Measurements from ENCODE around the gene AIMP2.
"Not testable (repeated sequence)": the region's sequence is repeated elsewhere in the genome, so short reads cannot be mapped to it uniquely, and the experiment has no call there.

AIMP2 gene

DNA sequence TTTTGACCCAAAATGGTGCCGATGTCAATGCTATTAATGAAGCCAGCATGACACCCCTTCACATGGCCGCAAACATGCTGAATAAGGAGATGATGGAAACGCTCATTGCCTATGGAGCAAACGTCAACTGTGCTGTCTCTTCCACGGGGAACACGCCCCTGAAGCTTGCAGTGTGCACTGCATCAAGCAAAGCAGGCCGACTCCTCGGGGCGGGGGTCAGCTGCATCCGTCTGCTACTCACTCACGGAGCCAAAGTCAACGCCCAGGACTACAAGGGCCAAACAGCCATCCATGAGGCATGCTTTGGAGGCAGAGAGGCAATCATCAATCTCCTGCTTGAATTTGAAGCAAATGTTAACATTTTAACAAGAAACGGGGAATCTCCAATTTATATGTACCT lies 26.6 kb downstream of the AIMP2 start:
- Histone ChIP-seq H3K4me1 (ENCODE audit: low read length) (no peaks in the 10 kb centered on the region), H4K20me1 (ENCODE audit: insufficient read depth, low read length) (no peaks in the 10 kb centered on the region), H3K9me3 (ENCODE audit: insufficient read depth, low read length) (no peaks in the 10 kb centered on the region), H3K27ac (ENCODE audit: low read length) (no peak overlapping the region), H3K36me3 (replicated peaks; ENCODE audit: low read depth, low read length) (peaks cover 30% of the 10 kb centered on the region), H3K79me2 (ENCODE audit: low read length) (peaks cover 8% of the 10 kb centered on the region; the same call in 1 of the 2 replicates), H3K27me3 (ENCODE audit: low read depth, low read length) (no peaks in the 10 kb centered on the region), H2AFZ (ENCODE audit: low read depth, low read length) (no peak overlapping the region), H3K9ac (ENCODE audit: low read length) (no peak overlapping the region), H3K4me3 (ENCODE audit: low read length) (no peak overlapping the region), H3K4me2 (ENCODE audit: low read length) (no peak overlapping the region)
- TF ChIP-seq EZH2phosphoT487 (IDR thresholded peaks at IDR 0.05; ENCODE audit: low read depth): no peak
- TF ChIP-seq, protein P1, sequence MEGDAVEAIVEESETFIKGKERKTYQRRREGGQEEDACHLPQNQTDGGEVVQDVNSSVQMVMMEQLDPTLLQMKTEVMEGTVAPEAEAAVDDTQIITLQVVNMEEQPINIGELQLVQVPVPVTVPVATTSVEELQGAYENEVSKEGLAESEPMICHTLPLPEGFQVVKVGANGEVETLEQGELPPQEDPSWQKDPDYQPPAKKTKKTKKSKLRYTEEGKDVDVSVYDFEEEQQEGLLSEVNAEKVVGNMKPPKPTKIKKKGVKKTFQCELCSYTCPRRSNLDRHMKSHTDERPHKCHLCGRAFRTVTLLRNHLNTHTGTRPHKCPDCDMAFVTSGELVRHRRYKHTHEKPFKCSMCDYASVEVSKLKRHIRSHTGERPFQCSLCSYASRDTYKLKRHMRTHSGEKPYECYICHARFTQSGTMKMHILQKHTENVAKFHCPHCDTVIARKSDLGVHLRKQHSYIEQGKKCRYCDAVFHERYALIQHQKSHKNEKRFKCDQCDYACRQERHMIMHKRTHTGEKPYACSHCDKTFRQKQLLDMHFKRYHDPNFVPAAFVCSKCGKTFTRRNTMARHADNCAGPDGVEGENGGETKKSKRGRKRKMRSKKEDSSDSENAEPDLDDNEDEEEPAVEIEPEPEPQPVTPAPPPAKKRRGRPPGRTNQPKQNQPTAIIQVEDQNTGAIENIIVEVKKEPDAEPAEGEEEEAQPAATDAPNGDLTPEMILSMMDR (IDR thresholded peaks at IDR 0.05; ENCODE audit: low read depth, low read length): no peak

DNA sequence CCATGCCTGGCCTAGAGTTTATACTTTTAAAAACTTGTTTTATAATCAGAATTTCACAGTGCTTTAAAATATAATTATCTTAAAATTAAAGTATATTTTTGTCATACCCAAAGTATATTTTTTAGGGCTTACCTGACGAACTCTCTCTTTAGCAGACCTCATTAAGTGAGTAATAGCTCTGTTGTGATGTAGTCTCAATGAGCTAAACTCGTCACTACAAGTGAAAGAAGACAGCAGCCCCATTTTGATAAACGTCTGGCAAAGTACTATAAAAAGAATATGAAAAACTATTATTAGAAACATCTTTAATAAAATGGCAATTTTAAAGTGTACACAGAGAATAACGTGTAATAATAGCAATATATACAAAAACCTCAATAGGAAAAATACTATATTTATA lies 40.7 kb downstream of the AIMP2 start:
- TF ChIP-seq, protein P1 (IDR thresholded peaks at IDR 0.05; ENCODE audit: low read depth, low read length): no peak
- TF ChIP-seq EZH2phosphoT487 (IDR thresholded peaks at IDR 0.05; ENCODE audit: low read depth): no peak
- Histone ChIP-seq H3K27ac (ENCODE audit: low read length) (no peak overlapping the region), H3K79me2 (ENCODE audit: low read length) (0 out of 2 replicates have a peak, but pooled peaks cover 2% of the 10 kb centered on the region), H4K20me1 (ENCODE audit: insufficient read depth, low read length) (no peaks in the 10 kb centered on the region), H3K36me3 (replicated peaks; ENCODE audit: low read depth, low read length) (peaks cover 16% of the 10 kb centered on the region), H2AFZ (ENCODE audit: low read depth, low read length) (no peak overlapping the region), H3K27me3 (ENCODE audit: low read depth, low read length) (no peaks in the 10 kb centered on the region), H3K4me1 (ENCODE audit: low read length) (peaks cover 4% of the 10 kb centered on the region; the same call in 1 of the 2 replicates), H3K9me3 (ENCODE audit: insufficient read depth, low read length) (no peaks in the 10 kb centered on the region), H3K4me3 (ENCODE audit: low read length) (no peak overlapping the region), H3K4me2 (ENCODE audit: low read length) (no peak overlapping the region), H3K9ac (ENCODE audit: low read length) (no peak overlapping the region)

DNA sequence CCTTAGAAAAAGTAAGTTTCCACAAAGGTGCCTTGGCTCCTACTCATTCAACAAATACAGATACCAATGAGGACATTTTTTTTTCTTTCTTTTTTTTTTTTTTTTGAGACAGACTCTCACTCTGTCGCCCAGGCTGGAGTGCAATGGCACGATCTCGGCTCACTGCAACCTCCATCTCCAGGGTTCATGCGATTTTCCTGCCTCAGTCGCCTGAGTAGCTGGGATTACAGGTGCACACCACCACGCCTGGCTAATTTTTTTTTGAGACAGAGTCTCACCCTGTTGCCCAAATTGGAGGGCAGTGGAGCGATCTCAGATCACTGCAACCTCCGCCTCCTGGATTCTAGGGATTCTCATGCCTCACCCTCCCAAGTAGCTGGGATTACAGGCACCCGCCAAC lies 42.1 kb downstream of the AIMP2 start:
- H3K27ac ChIP-seq (ENCODE audit: low read length); H4K20me1 ChIP-seq (ENCODE audit: insufficient read depth, low read length); H3K9me3 ChIP-seq (ENCODE audit: insufficient read depth, low read length); H3K4me2 ChIP-seq (ENCODE audit: low read length); H3K9ac ChIP-seq (ENCODE audit: low read length); H3K27me3 ChIP-seq (ENCODE audit: low read depth, low read length); H3K4me1 ChIP-seq (ENCODE audit: low read length); H2AFZ ChIP-seq (ENCODE audit: low read depth, low read length); H3K4me3 ChIP-seq (ENCODE audit: low read length): not testable (repeated sequence)
- H3K79me2 ChIP-seq (ENCODE audit: low read length): peaks cover 13% of the 10 kb centered on the region
- peaks cover 10% of the 10 kb centered on the region for H3K36me3 ChIP-seq (replicated peaks; ENCODE audit: low read depth, low read length)

DNA sequence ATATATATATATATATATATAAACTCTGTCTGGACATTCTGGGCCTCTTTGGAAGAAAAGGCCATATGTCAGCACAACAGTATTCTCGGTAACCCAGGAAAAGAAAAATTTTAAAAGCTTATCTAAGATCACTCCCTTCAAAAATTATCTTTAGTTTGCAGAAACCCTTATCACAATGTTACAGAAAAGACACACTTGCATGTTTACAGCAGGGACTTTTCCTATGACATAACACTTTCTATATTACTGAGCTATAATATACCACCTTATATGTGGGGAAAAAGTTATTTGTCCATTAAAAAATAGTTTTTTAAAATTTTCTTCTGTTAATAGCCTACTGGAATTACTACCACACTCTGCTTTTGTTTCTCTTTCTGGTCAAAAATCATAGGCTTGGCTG lies 47.5 kb downstream of the AIMP2 start:
- H2AFZ ChIP-seq (ENCODE audit: low read depth, low read length): no peak overlapping the region
- H3K4me3 ChIP-seq (ENCODE audit: low read length): no peak overlapping the region
- no peaks in the 10 kb centered on the region for H3K9me3 ChIP-seq (ENCODE audit: insufficient read depth, low read length)
- H3K4me1 ChIP-seq (ENCODE audit: low read length): peaks cover 17% of the 10 kb centered on the region
- H3K79me2 ChIP-seq (ENCODE audit: low read length): peaks cover 38% of the 10 kb centered on the region
- 0 out of 2 replicates have a peak overlapping the region, but pooled peaks have one; percentile 1 for H3K4me2 ChIP-seq (ENCODE audit: low read length)
- H3K9ac ChIP-seq (ENCODE audit: low read length): no peak overlapping the region
- H3K36me3 ChIP-seq (replicated peaks; ENCODE audit: low read depth, low read length): no peaks in the 10 kb centered on the region
- no peaks in the 10 kb centered on the region for H3K27me3 ChIP-seq (ENCODE audit: low read depth, low read length)
- peaks cover 10% of the 10 kb centered on the region; the same call in 1 of the 2 replicates for H4K20me1 ChIP-seq (ENCODE audit: insufficient read depth, low read length)
- TF ChIP-seq EZH2phosphoT487 (IDR thresholded peaks at IDR 0.05; ENCODE audit: low read depth): no peak
- TF ChIP-seq, protein P1 (IDR thresholded peaks at IDR 0.05; ENCODE audit: low read depth, low read length): no peak
- no peak overlapping the region for H3K27ac ChIP-seq (ENCODE audit: low read length)

Measured in OCI-LY3 (cell line).